HAP-1 (cell line): ENCODE data around the gene TRPM7.
"Not testable (repeated sequence)": the region's sequence is repeated elsewhere in the genome, so short reads cannot be mapped to it uniquely, and the experiment has no call there.

Experiments
- DNase-seq, 2 experiments: peaks; one replicate each; pipeline ENCODE4 v3.0.0-alpha.2; 2016 to 2020; ENCODE audit warnings: low spot score in 2 of 2
- H3K27me3 ChIP-seq: fragments of 250-450 bp; sonication (Bioruptor Pico); 2 replicates; pipeline ENCODE4 v1.5.1; 2020; ENCODE audit warnings: low read depth, mild to moderate bottlenecking, moderate library complexity
- H3K36me3 ChIP-seq: fragments of 250-450 bp; sonication (Bioruptor Pico); replicated peaks from 2 replicates; pipeline ENCODE4 v1.5.1; 2020; ENCODE audit warnings: mild to moderate bottlenecking
- H3K4me1 ChIP-seq: fragments of 250-450 bp; sonication (Bioruptor Pico); 2 replicates; pipeline ENCODE4 v1.5.1; 2020; ENCODE audit warnings: mild to moderate bottlenecking
- H3K4me3 ChIP-seq: fragments of 250-450 bp; sonication (Bioruptor Pico); 2 replicates; pipeline ENCODE4 v1.5.1; 2020; ENCODE audit warnings: mild to moderate bottlenecking, moderate library complexity
- H3K9me3 ChIP-seq: fragments of 250-450 bp; sonication (Bioruptor Pico); 2 replicates; pipeline ENCODE4 v1.5.1; 2020; ENCODE audit warnings: mild to moderate bottlenecking, moderate library complexity
- in situ Hi-C: fragments of 300-500 bp; cut with MboI; formaldehyde crosslinking; loops from 3 replicates; pipeline ENCODE4 v1.14.3; 2020; ENCODE audit warnings: low sequenced_read_pairs, inconsistent platforms, mixed read lengths

The TRPM7 gene

GRCh38 chr15:50590288-50590687, 96.3 kb downstream of the TRPM7 start:
- in situ Hi-C loops: no loop called here

GRCh38 chr15:50577492-50577891, 109.1 kb downstream of the TRPM7 start:
- Histone ChIP-seq H3K4me1 (no peaks in the 10 kb centered on the region), H3K4me3 (no peak overlapping the region), H3K27me3 (no peaks in the 10 kb centered on the region), H3K36me3 (peaks cover 38% of the 10 kb centered on the region), H3K9me3 (no peaks in the 10 kb centered on the region)
- in situ Hi-C loops: no loop called here
- no peak for DNase-seq

More at GRCh38 chr15:50590288-50590687, 96.3 kb downstream of the TRPM7 start:
- Histone ChIP-seq H3K9me3 (no peaks in the 10 kb centered on the region), H3K4me1 (no peaks in the 10 kb centered on the region), H3K27me3 (no peaks in the 10 kb centered on the region), H3K36me3 (peaks cover 53% of the 10 kb centered on the region), H3K4me3 (no peak overlapping the region)
- no peak for DNase-seq

DNA sequence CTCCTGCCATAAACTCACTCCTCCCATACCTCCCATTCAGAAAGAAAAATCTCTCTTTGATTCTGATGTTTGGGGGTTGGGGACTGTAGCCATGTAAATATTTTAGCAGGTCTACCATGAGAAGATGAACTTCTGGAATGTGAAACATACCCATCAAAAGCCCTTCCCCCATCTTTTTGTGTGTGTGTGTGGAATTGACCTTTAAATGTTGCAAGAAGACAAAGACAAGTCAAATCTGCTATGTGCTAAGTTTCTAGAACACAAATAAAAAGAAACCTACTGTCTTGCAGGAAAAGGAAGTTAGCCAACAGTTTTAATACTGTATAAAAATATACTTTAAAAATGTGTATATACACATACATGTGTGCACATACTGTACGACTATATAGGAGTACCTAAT, 110.4 kb downstream of the TRPM7 start:
- in situ Hi-C loops: no loop called here
- Histone ChIP-seq H3K27me3 (no peaks in the 10 kb centered on the region), H3K4me1 (no peaks in the 10 kb centered on the region), H3K4me3 (no peak overlapping the region), H3K9me3 (no peaks in the 10 kb centered on the region), H3K36me3 (peaks cover 41% of the 10 kb centered on the region)
- no peak for DNase-seq

DNA sequence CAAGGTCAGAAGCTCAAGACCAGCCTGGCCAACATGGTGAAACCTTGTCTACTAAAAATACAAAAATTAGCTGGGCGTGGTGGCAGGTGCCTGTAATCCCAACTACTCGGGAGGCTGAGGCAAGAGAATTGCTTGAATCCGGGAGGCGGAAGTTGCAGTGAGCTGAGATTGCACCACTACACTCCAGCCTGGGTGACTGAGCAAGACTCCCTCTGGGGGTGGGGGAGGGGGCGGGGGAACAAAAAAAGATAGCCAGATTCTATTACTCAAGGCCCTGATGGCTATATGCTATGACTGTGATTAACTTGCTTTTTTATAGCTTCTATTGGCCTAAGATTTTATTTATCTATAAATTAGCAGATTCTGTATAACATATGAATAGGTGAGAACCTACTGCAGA, 112.8 kb downstream of the TRPM7 start:
- in situ Hi-C loops, H3K4me1 ChIP-seq, H3K9me3 ChIP-seq, H3K4me3 ChIP-seq, DNase-seq, H3K27me3 ChIP-seq: not testable (repeated sequence)
- H3K36me3 ChIP-seq: peaks cover 48% of the 10 kb centered on the region

DNA sequence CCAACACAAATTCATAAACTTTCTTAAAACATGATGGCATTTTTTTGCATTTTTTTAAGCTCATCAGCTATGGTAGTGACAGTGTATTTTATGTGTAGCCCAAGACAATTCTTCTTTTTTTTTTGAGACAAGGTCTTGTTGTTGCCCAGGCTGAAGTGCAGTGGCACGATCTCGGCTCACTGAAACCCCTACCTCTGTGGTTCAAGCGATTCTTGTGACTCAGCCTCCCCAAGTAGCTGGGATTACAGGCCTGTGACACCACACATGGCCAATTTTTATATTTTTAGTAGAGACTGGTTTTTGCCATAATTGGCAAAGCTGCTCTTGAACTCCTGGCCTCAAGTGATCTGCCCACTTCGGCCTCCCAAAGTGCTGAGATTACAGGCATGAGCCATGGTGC, 122.8 kb downstream of the TRPM7 start:
- peaks cover 10% of the 10 kb centered on the region for H3K36me3 ChIP-seq
- no peaks in the 10 kb centered on the region for H3K27me3 ChIP-seq
- H3K9me3 ChIP-seq: no peaks in the 10 kb centered on the region
- in situ Hi-C loops: no loop called here
- H3K4me1 ChIP-seq: no peaks in the 10 kb centered on the region
- H3K4me3 ChIP-seq: no peak overlapping the region
- no peak for DNase-seq

- no peaks in the 10 kb centered on the region for H3K27me3 ChIP-seq
- H3K4me3 ChIP-seq: no peak overlapping the region
- H3K9me3 ChIP-seq: no peaks in the 10 kb centered on the region
- no peaks in the 10 kb centered on the region for H3K4me1 ChIP-seq
- DNase-seq: no peak
- peaks cover 10% of the 10 kb centered on the region for H3K36me3 ChIP-seq
- in situ Hi-C loops: no loop called here
Measured at GRCh38 chr15:50562735-50563640, 123.6 kb downstream of the TRPM7 start.

DNA sequence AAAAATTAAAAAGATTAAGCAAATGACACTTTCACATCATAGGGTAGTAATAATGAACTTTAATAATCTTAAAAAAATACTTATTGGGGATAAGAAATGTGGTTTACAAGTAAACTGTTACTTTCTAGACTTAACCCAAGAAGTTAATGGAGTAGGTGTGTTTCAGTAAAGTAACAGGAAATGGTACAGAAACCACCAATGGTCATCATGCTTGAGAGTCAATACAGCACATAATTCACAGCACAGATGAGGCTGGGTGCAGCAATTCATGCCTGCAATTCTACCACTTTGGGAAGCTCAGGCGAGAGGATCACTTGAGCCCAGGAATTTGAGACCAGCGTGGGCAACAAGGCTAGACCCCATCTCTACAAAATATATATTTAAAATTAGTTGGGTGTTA, 128.6 kb downstream of the TRPM7 start:
- Histone ChIP-seq H3K9me3 (no peaks in the 10 kb centered on the region), H3K4me1 (no peaks in the 10 kb centered on the region), H3K36me3 (peaks cover 3% of the 10 kb centered on the region), H3K27me3 (no peaks in the 10 kb centered on the region), H3K4me3 (no peak overlapping the region)
- in situ Hi-C loops: no loop called here
- no peak for DNase-seq

- Histone ChIP-seq H3K36me3 (peaks cover 3% of the 10 kb centered on the region), H3K9me3 (no peaks in the 10 kb centered on the region), H3K27me3 (no peaks in the 10 kb centered on the region), H3K4me3 (no peak overlapping the region), H3K4me1 (no peaks in the 10 kb centered on the region)
- DNase-seq: no peak
- in situ Hi-C loops: no loop called here
Measured at GRCh38 chr15:50556642-50557371, 129.8 kb downstream of the TRPM7 start.

DNA sequence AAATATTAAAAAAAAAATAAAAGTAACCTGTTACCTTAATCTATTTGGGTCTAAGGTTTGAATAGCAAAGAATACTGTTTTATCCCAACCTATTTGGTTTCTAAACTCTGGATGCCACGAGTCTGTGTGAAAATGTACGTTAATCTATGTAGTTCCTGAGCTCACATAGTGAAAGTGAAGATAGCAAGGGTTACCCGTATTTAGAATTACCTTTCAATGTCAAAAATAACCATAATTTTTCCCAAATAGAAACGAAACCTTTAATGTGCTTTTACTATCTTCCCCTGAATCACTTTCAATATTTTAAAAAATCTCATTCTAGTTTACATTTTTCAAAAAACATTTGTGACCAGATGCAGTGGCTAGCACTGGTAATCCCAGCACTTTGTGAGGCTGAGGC, 134.4 kb downstream of the TRPM7 start:
- H3K9me3 ChIP-seq: no peaks in the 10 kb centered on the region
- H3K4me1 ChIP-seq: no peaks in the 10 kb centered on the region
- in situ Hi-C loops: no loop called here
- no peaks in the 10 kb centered on the region for H3K27me3 ChIP-seq
- H3K36me3 ChIP-seq: no peaks in the 10 kb centered on the region
- no peak for DNase-seq
- no peak overlapping the region for H3K4me3 ChIP-seq

GRCh38 chr15:50549326-50549725, 137.3 kb downstream of the TRPM7 start:
- H3K36me3 ChIP-seq: no peaks in the 10 kb centered on the region
- peaks cover 10% of the 10 kb centered on the region for H3K27me3 ChIP-seq
- DNase-seq: no peak
- H3K4me1 ChIP-seq: no peaks in the 10 kb centered on the region
- no peak overlapping the region for H3K4me3 ChIP-seq
- in situ Hi-C loops: no loop called here
- H3K9me3 ChIP-seq: no peaks in the 10 kb centered on the region

DNA sequence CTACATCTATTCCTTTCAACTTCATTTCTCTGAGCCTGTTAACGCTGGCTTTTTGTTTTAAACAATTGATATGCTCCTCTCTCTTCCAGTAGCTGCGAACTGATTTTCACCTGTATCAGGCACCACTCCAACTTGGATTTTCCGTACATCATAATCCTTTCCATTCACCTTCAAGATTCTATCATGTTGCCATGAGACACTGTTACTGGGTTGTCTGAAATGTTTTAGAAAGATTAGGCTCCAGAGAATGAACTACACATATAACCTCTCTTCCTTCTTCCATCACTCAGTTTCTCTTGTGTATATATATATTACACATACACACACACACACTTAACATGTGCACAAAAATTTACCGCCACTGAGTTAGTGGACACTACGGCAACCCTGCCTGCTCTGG, 140.0 kb downstream of the TRPM7 start, which contains the start of gene USP50:
USP50 (minus strand) TSS at position 101 of the 400 bp plus-strand sequence. CDS start 141 bp downstream, outside the sequence.
- H3K4me1 ChIP-seq: no peaks in the 10 kb centered on the region
- DNase-seq: no peak
- in situ Hi-C loops: no loop called here
- no peak within 1 kb of the TSS for H3K4me3 ChIP-seq
- peaks cover 20% of the 10 kb centered on the region for H3K27me3 ChIP-seq
- H3K36me3 ChIP-seq: no peaks in the 10 kb centered on the region
- no peaks in the 10 kb centered on the region for H3K9me3 ChIP-seq

GRCh38 chr15:50544368-50544767, 142.2 kb downstream of the TRPM7 start:
- no peak for DNase-seq
- Histone ChIP-seq H3K9me3 (no peaks in the 10 kb centered on the region), H3K36me3 (no peaks in the 10 kb centered on the region), H3K27me3 (peaks cover 20% of the 10 kb centered on the region), H3K4me1 (no peaks in the 10 kb centered on the region), H3K4me3 (no peak overlapping the region)
- in situ Hi-C loops: no loop called here

GRCh38 chr15:50543556-50543955, 143.0 kb downstream of the TRPM7 start:
- no peak for DNase-seq
- H3K4me1 ChIP-seq: no peaks in the 10 kb centered on the region
- in situ Hi-C loops: no loop called here
- no peaks in the 10 kb centered on the region for H3K9me3 ChIP-seq
- no peak overlapping the region for H3K4me3 ChIP-seq
- peaks cover 20% of the 10 kb centered on the region for H3K27me3 ChIP-seq
- no peaks in the 10 kb centered on the region for H3K36me3 ChIP-seq

DNA sequence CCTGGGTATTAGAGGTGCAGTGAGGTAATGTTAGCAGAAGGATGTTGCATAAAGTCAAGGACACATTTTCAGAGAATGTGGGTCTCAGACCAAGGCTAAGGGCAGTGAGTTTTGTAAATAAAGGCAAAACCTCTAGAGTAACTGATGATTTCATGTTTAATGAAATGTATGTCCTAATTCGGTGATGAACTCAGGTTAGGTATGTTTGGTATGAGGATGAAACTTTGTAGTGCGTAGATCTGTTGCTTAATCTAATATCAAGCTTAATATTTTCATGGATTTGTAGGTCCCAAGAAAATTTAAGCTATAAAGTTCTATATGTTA, 143.7 kb downstream of the TRPM7 start:
- in situ Hi-C loops: no loop called here
- no peak for DNase-seq

More for the DNA sequence above, 143.7 kb downstream of the TRPM7 start:
- no peak overlapping the region for H3K4me3 ChIP-seq
- no peaks in the 10 kb centered on the region for H3K4me1 ChIP-seq
- H3K36me3 ChIP-seq: no peaks in the 10 kb centered on the region
- H3K27me3 ChIP-seq: peaks cover 20% of the 10 kb centered on the region
- H3K9me3 ChIP-seq: no peaks in the 10 kb centered on the region
